Neural cell (in vitro differentiated cells): ENCODE results near the gene ZNF662. TPM values are rescaled to one million over a fixed set of nuclear protein-coding genes. Genes with fewer than 3 reads are reported as not detected.

ENCODE experiments used
- H2AFZ ChIP-seq: fragments of 200-600, 300-800 bp; sonication (generic), shearing (Covaris generic); 2 replicates; pipeline ENCODE4 v1.6.0; 2014; ENCODE audit warnings: low read depth, mild to moderate bottlenecking, antibody characterized with exemption, low read length, moderate library complexity
- H3F3A ChIP-seq: fragments of 200-600 bp; shearing (Covaris generic); 2 replicates; pipeline ENCODE4 v1.6.1; 2016; ENCODE audit warnings: mild to moderate bottlenecking, moderate library complexity, mixed read lengths, antibody characterized with exemption, low read length; ENCODE audit not compliant: insufficient read depth, poor library complexity, severe bottlenecking
- H3K27ac ChIP-seq: fragments of 200-600, 300-800 bp; sonication (generic), shearing (Covaris generic); 2 replicates; pipeline ENCODE4 v1.5.1; 2014; ENCODE audit warnings: mild to moderate bottlenecking, low read length, moderate library complexity
- H3K27me3 ChIP-seq: fragments of 300-800, 200-600 bp; sonication (generic), shearing (Covaris generic); 2 replicates; pipeline ENCODE4 v1.6.0; 2014; ENCODE audit warnings: mild to moderate bottlenecking, low read depth, low read length, moderate library complexity; ENCODE audit not compliant: insufficient read depth
- H3K36me3 ChIP-seq: fragments of 300-800, 200-600 bp; sonication (generic), shearing (Covaris generic); 2 replicates; pipeline ENCODE4 v1.5.1; 2014; ENCODE audit warnings: mild to moderate bottlenecking, antibody characterized with exemption, low read length, moderate library complexity; ENCODE audit not compliant: insufficient read depth
- H3K4me2 ChIP-seq: fragments of 300-800, 200-600 bp; sonication (generic), shearing (Covaris generic); 2 replicates; pipeline ENCODE4 v1.6.0; 2014; ENCODE audit warnings: mild to moderate bottlenecking, low read length
- H3K4me3 ChIP-seq: fragments of 300-800, 200-600 bp; sonication (generic), shearing (Covaris generic); 2 replicates; pipeline ENCODE4 v1.5.1; 2014; ENCODE audit warnings: mild to moderate bottlenecking, low read length, moderate library complexity
- H3K79me2 ChIP-seq: fragments of 200-600 bp; shearing (Covaris generic); replicated peaks from 2 replicates; pipeline ENCODE4 v1.6.0; 2014; ENCODE audit warnings: mild to moderate bottlenecking, low read length, moderate library complexity; ENCODE audit not compliant: insufficient read depth
- H3K9ac ChIP-seq: fragments of 300-800, 200-600 bp; sonication (generic), shearing (Covaris generic); 2 replicates; pipeline ENCODE4 v1.6.1; 2016; ENCODE audit warnings: mild to moderate bottlenecking, low read length, mixed read lengths
- H3K9me2 ChIP-seq: fragments of 200-600 bp; shearing (Covaris generic); 2 replicates; pipeline ENCODE4 v1.6.1; 2016; ENCODE audit warnings: mild to moderate bottlenecking, low read length, mixed read lengths; ENCODE audit not compliant: insufficient read depth
- H3K9me3 ChIP-seq: fragments of 200-600, 300-800 bp; sonication (generic), shearing (Covaris generic); 2 replicates; pipeline ENCODE4 v1.6.1; 2016; ENCODE audit warnings: mild to moderate bottlenecking, mixed run types, low read length, moderate library complexity, mixed read lengths
- H4K20me1 ChIP-seq: fragments of 200-600 bp; shearing (Covaris generic); 2 replicates; pipeline ENCODE4 v1.6.1; 2016; ENCODE audit warnings: mild to moderate bottlenecking, mixed run types; ENCODE audit not compliant: insufficient read depth
- EP300 ChIP-seq: fragments of 450-650 bp; conservative IDR thresholded peaks from 2 replicates; pipeline ENCODE4 v1.6.1; 2014; ENCODE audit warnings: antibody characterized with exemption, mild to moderate bottlenecking, moderate library complexity; ENCODE audit not compliant: poor library complexity, severe bottlenecking
- EZH2 ChIP-seq: fragments of 200-600, 300-800 bp; shearing (Covaris generic), sonication (generic); IDR thresholded peaks from 2 replicates; pipeline ENCODE4 v1.6.1; 2014; ENCODE audit warnings: antibody characterized with exemption, low read length, borderline replicate concordance, mild to moderate bottlenecking; ENCODE audit not compliant: insufficient read depth, poor library complexity, severe bottlenecking
- MXI1 ChIP-seq: fragments of 450-650 bp; conservative IDR thresholded peaks from 2 replicates; pipeline ENCODE4 v1.6.1; 2014; ENCODE audit warnings: antibody characterized with exemption, mild to moderate bottlenecking; ENCODE audit not compliant: poor library complexity, severe bottlenecking
- POLR2AphosphoS5 ChIP-seq: IDR thresholded peaks from 2 replicates; pipeline ENCODE4 v1.6.1; 2012
- RAD21 ChIP-seq: fragments of 450-650 bp; conservative IDR thresholded peaks from 2 replicates; pipeline ENCODE4 v1.6.1; 2014; ENCODE audit warnings: antibody characterized with exemption, mild to moderate bottlenecking, moderate library complexity
- SMC3 ChIP-seq: fragments of 450-650 bp; conservative IDR thresholded peaks from 2 replicates; pipeline ENCODE4 v1.6.1; 2014; ENCODE audit warnings: antibody characterized with exemption, mild to moderate bottlenecking, moderate library complexity; ENCODE audit not compliant: poor library complexity
- TAF1 ChIP-seq: IDR thresholded peaks from 2 replicates; pipeline ENCODE4 v1.6.1; 2012; ENCODE audit warnings: low read depth
- polyA plus RNA-seq: library from polyadenylated mRNA; depleted of rRNA; stranded (reverse); fragments of >200 nt; gene quantifications from 2 replicates; pipeline ENCODE4 v1.2.3, GENCODE V29; 2014
- TF ChIP-seq, protein P1 (sequence below): fragments of 450-650 bp; IDR thresholded peaks from 2 replicates; pipeline ENCODE4 v1.5.1; 2014; ENCODE audit warnings: antibody characterized with exemption, mild to moderate bottlenecking, moderate library complexity; ENCODE audit not compliant: poor library complexity, severe bottlenecking
- TF ChIP-seq, protein P2 (sequence below): IDR thresholded peaks from 2 replicates; pipeline ENCODE4 v1.6.1; 2012; ENCODE audit warnings: borderline replicate concordance

Gene ZNF662
- polyA plus RNA-seq, 1 donor from 2014 or later, result not detected

DNA sequence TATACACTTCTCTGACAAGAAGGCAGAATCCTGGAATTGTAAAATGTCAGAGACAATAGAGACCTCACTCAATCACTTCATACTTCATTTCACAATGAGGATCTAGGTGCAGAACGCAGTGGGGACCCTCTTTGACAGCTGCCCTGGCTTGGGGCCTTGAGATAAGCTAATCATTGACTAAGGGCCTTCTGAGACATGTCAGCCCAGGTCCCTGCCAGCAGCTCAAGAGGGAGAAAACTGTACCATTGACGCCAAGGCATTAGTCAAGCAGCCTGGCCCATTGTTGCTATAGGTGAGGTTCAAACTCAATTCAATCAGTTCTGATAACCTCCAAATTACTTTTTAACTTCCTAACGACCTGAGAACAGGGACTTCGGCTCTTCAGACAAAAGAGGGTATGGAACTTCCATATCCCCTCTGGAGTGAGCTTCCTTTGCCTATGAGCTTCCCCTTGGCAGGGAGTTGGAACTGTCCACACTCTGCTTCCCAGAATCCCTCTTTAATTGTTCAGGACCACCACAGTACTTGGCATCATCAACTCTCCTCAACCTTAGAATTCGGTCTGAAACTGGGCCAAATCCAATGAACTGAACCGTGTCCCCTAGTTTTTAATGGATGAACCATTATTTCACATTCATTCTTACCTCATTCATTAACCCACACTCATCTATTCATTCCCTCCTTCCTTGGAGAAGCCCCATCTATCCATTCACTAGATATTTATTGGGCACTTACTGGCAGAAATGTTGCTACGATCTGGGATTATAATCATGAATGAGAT, 28.8 kb upstream of the ZNF662 start:
- Histone ChIP-seq H4K20me1 (no peaks in the 10 kb centered on the region), H3K4me3 (no peak overlapping the region), H3K27ac (no peak overlapping the region), H3K9me2 (no peaks in the 10 kb centered on the region), H2AFZ (no peak overlapping the region), H3K9me3 (no peaks in the 10 kb centered on the region), H3K4me2 (no peak overlapping the region), H3K27me3 (no peaks in the 10 kb centered on the region), H3K9ac (no peak overlapping the region), H3F3A (no peaks in the 10 kb centered on the region), H3K36me3 (no peaks in the 10 kb centered on the region), H3K79me2 (no peaks in the 10 kb centered on the region)
- TF ChIP-seq RAD21 (no peak), POLR2AphosphoS5 (no peak), EP300 (no peak), MXI1 (no peak), SMC3 (no peak), EZH2 (no peak), TAF1 (no peak)
- TF ChIP-seq, protein P1, sequence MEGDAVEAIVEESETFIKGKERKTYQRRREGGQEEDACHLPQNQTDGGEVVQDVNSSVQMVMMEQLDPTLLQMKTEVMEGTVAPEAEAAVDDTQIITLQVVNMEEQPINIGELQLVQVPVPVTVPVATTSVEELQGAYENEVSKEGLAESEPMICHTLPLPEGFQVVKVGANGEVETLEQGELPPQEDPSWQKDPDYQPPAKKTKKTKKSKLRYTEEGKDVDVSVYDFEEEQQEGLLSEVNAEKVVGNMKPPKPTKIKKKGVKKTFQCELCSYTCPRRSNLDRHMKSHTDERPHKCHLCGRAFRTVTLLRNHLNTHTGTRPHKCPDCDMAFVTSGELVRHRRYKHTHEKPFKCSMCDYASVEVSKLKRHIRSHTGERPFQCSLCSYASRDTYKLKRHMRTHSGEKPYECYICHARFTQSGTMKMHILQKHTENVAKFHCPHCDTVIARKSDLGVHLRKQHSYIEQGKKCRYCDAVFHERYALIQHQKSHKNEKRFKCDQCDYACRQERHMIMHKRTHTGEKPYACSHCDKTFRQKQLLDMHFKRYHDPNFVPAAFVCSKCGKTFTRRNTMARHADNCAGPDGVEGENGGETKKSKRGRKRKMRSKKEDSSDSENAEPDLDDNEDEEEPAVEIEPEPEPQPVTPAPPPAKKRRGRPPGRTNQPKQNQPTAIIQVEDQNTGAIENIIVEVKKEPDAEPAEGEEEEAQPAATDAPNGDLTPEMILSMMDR, result no peak
- TF ChIP-seq, protein P2, sequence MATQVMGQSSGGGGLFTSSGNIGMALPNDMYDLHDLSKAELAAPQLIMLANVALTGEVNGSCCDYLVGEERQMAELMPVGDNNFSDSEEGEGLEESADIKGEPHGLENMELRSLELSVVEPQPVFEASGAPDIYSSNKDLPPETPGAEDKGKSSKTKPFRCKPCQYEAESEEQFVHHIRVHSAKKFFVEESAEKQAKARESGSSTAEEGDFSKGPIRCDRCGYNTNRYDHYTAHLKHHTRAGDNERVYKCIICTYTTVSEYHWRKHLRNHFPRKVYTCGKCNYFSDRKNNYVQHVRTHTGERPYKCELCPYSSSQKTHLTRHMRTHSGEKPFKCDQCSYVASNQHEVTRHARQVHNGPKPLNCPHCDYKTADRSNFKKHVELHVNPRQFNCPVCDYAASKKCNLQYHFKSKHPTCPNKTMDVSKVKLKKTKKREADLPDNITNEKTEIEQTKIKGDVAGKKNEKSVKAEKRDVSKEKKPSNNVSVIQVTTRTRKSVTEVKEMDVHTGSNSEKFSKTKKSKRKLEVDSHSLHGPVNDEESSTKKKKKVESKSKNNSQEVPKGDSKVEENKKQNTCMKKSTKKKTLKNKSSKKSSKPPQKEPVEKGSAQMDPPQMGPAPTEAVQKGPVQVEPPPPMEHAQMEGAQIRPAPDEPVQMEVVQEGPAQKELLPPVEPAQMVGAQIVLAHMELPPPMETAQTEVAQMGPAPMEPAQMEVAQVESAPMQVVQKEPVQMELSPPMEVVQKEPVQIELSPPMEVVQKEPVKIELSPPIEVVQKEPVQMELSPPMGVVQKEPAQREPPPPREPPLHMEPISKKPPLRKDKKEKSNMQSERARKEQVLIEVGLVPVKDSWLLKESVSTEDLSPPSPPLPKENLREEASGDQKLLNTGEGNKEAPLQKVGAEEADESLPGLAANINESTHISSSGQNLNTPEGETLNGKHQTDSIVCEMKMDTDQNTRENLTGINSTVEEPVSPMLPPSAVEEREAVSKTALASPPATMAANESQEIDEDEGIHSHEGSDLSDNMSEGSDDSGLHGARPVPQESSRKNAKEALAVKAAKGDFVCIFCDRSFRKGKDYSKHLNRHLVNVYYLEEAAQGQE, result no peak

DNA sequence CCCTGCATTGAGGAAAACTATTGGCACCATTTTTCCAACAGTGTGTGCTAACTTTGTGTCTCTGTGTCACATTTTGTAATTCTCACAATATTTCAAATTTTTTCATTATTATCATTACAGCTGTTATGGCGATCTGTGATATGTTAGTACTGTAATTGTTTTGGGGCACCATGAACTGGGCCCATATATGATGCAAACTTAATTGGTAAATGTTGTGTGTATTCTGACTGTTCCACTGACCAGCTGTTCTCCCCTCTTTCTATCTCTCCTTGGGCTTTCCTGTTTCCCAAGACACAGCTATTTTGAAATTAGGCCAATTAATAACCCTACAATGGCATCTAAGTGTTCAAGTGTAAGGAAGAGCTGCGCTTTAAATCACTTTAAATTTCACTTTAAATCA, 28.1 kb upstream of the ZNF662 start:
- no peak overlapping the region for H3K4me3 ChIP-seq
- no peak overlapping the region for H3K27ac ChIP-seq
- H3F3A ChIP-seq, result no peaks in the 10 kb centered on the region
- no peaks in the 10 kb centered on the region for H3K36me3 ChIP-seq
- no peaks in the 10 kb centered on the region for H3K27me3 ChIP-seq
- no peak overlapping the region for H3K9ac ChIP-seq
- no peak overlapping the region for H2AFZ ChIP-seq
- TF ChIP-seq EZH2 (no peak), EP300 (no peak), MXI1 (no peak), RAD21 (no peak), POLR2AphosphoS5 (no peak), SMC3 (no peak), TAF1 (no peak)
- TF ChIP-seq, protein P1, result no peak
- TF ChIP-seq, protein P2, result no peak
- H4K20me1 ChIP-seq, result no peaks in the 10 kb centered on the region
- no peaks in the 10 kb centered on the region for H3K9me3 ChIP-seq
- H3K9me2 ChIP-seq, result no peaks in the 10 kb centered on the region
- no peak overlapping the region for H3K4me2 ChIP-seq
- no peaks in the 10 kb centered on the region for H3K79me2 ChIP-seq
